ENCODE measurements around the gene POLR3G.

DNA sequence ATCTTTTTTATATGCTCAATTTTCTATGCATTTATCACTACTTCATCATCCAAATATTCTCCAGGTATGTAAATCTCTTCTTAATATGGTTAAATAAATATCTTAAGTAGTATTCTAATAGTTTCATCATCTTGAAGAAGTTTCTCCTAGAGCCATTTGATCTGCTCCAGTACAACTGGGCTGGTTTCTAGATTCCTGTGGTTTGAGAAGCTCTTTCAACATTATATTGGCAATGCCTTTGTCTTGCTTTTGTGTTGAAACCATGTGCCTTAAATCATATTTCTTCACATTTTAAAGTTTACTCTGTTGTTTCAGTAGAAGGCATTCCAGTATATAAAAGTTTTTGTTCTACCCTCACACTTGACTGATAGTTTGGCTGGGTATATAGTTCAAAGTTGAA, 27.7 kb upstream of the POLR3G start:
- TF ChIP-seq, protein P1, sequence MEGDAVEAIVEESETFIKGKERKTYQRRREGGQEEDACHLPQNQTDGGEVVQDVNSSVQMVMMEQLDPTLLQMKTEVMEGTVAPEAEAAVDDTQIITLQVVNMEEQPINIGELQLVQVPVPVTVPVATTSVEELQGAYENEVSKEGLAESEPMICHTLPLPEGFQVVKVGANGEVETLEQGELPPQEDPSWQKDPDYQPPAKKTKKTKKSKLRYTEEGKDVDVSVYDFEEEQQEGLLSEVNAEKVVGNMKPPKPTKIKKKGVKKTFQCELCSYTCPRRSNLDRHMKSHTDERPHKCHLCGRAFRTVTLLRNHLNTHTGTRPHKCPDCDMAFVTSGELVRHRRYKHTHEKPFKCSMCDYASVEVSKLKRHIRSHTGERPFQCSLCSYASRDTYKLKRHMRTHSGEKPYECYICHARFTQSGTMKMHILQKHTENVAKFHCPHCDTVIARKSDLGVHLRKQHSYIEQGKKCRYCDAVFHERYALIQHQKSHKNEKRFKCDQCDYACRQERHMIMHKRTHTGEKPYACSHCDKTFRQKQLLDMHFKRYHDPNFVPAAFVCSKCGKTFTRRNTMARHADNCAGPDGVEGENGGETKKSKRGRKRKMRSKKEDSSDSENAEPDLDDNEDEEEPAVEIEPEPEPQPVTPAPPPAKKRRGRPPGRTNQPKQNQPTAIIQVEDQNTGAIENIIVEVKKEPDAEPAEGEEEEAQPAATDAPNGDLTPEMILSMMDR (IDR thresholded peaks at IDR 0.05; ENCODE audit: low read depth, low read length): no peak
- TF ChIP-seq POLR2A (IDR thresholded peaks at IDR 0.05; ENCODE audit: extremely low read depth, insufficient read length) (no peak), MYC (IDR thresholded peaks at IDR 0.05; ENCODE audit: low read depth, low read length) (no peak)
- TF ChIP-seq, protein P2, sequence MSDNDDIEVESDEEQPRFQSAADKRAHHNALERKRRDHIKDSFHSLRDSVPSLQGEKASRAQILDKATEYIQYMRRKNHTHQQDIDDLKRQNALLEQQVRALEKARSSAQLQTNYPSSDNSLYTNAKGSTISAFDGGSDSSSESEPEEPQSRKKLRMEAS (IDR thresholded peaks at IDR 0.05; ENCODE audit: low read depth, low read length): no peak
